ENCODE measurements around the gene ATL3. TPM values are rescaled to one million over a fixed set of nuclear protein-coding genes. Genes with fewer than 3 reads are reported as not detected.

ATL3 gene
- total and polyA plus RNA-seq, 11 donors: 4.7 to 30.4 (median 13.3) TPM

GRCh38 chr11:63574856-63575602 lies 96.1 kb downstream of the ATL3 start:
- TF ChIP-seq POLR2A (IDR thresholded peaks at IDR 0.05) (no peak), CTCF (IDR thresholded peaks at IDR 0.05) (no peak)
- intact Hi-C loops (cut with DNase I): loop anchor here in 4 of 10 donors (2.0 to 5.0 kb wide), 3 partner anchors 36 to 73 kb away; partner anchors contain the start of gene PLAAT3 (in 3 of the 4)
- peaks cover 3 to 25% (median 16%) of the 10 kb centered on the region in 12 donors for H3K4me1 ChIP-seq

More at GRCh38 chr11:63574856-63575602, 96.1 kb downstream of the ATL3 start:
- Histone ChIP-seq H3K4me3 (peak overlapping the region in 10 of 12 donors; percentile 1 to 46 (median 26)), H3K27me3 (no peaks in the 10 kb centered on the region), H3K27ac (peak overlapping the region; percentile 45 to 87 (median 68)), H3K36me3 (peaks cover 0 to 35% (median 6%) of the 10 kb centered on the region in 9 donors), H3K9me3 (peaks cover 0 to 5% (median 3%) of the 10 kb centered on the region in 12 donors)
- DNase-seq (peak in 2 of 5 donors; percentile 44 to 61), ATAC-seq (peak; percentile 82 to 94 (median 88))
- 36 to 45% (median 39%) methylated on average over 10 of the region's 10 CpGs for WGBS, 4 donors

Other genes starting within 250 kb of the ATL3 start
- gene PLAAT5, start 180.2 kb downstream of the ATL3 start, total RNA-seq: 1 to 10 TPM in 8 of 9 donors, under 1 TPM in 1; 0.49 to 7.1 (median 1.6) TPM
- 1 to 10 TPM in 1 of 2 donors, under 1 TPM in 1; 0.73 to 1.1 TPM for gene PLAAT5, start 180.2 kb downstream of the ATL3 start, polyA plus RNA-seq
- gene LGALS12, start 165.3 kb downstream of the ATL3 start, total RNA-seq: 10 to 100 TPM in 1 of 9 donors, 1 to 10 TPM in 3, under 1 TPM in 3, not detected in 2; 0.32 to 15.1 (median 1.1) TPM
- gene LGALS12, start 165.3 kb downstream of the ATL3 start, polyA plus RNA-seq: 1 to 10 TPM; 1.2 to 4.6 TPM
- 100 to 1,000 TPM in 1 of 9 donors, 10 to 100 TPM in 3, 1 to 10 TPM in 5; 4.6 to 484 (median 8.0) TPM for gene PLAAT4, start 134.6 kb downstream of the ATL3 start, total RNA-seq
- 1 to 10 TPM; 6.8 to 9.5 TPM for gene PLAAT4, start 134.6 kb downstream of the ATL3 start, polyA plus RNA-seq
- gene PLAAT2, start 108.0 kb downstream of the ATL3 start, total RNA-seq: 1 to 10 TPM in 1 of 9 donors, under 1 TPM in 1, not detected in 7; 0.46 to 3.8 TPM
- under 1 TPM; 0.11 to 0.38 TPM for gene PLAAT2, start 108.0 kb downstream of the ATL3 start, polyA plus RNA-seq
- gene PLAAT3, start 56.9 kb downstream of the ATL3 start, total RNA-seq: 100 to 1,000 TPM in 8 of 9 donors, 10 to 100 TPM in 1; 84.7 to 152 (median 126) TPM
- 100 to 1,000 TPM in 1 of 2 donors, 10 to 100 TPM in 1; 74.9 to 191 TPM for gene PLAAT3, start 56.9 kb downstream of the ATL3 start, polyA plus RNA-seq
- 10 to 100 TPM; 36.2 to 82.9 (median 72.2) TPM for gene RTN3, start 10.1 kb upstream of the ATL3 start, total RNA-seq
- 10 to 100 TPM; 31.2 to 65.9 TPM for gene RTN3, start 10.1 kb upstream of the ATL3 start, polyA plus RNA-seq
- gene ZFTA, start 97.4 kb upstream of the ATL3 start, total RNA-seq: 10 to 100 TPM in 5 of 9 donors, 1 to 10 TPM in 4; 8.1 to 17.9 (median 10.6) TPM
- gene ZFTA, start 97.4 kb upstream of the ATL3 start, polyA plus RNA-seq: 1 to 10 TPM; 4.6 to 6.3 TPM
- 10 to 100 TPM in 6 of 9 donors, 1 to 10 TPM in 3; 7.8 to 11.8 (median 10.6) TPM for gene SPINDOC, start 142.1 kb upstream of the ATL3 start, total RNA-seq
- 10 to 100 TPM; 11.6 to 12.0 TPM for gene SPINDOC, start 142.1 kb upstream of the ATL3 start, polyA plus RNA-seq
- gene MARK2, start 167.7 kb upstream of the ATL3 start, total RNA-seq: 10 to 100 TPM; 26.7 to 53.5 (median 40.8) TPM
- gene MARK2, start 167.7 kb upstream of the ATL3 start, polyA plus RNA-seq: 10 to 100 TPM; 17.0 to 34.3 TPM
- gene RCOR2, start 245.8 kb upstream of the ATL3 start, total RNA-seq: 1 to 10 TPM; 1.9 to 5.7 (median 4.2) TPM
- 1 to 10 TPM; 3.8 to 4.8 TPM for gene RCOR2, start 245.8 kb upstream of the ATL3 start, polyA plus RNA-seq

Data from heart left ventricle (tissue), 16 donors.